T-helper 2 cell treated with Interferon-gamma antibody and Interleukin-4, amounts not matched to agents 100 ng/mL and 5 ng/mL, for 36 hours (primary cell): ENCODE data around the gene CHURC1. TPM values are rescaled to one million over a fixed set of nuclear protein-coding genes. Genes with fewer than 3 reads are reported as not detected.

ENCODE experiments used
- intact Hi-C: fragments of 100-400 bp; cut with micrococcal nuclease; formaldehyde crosslinking; loops from one replicate; pipeline ENCODE4 v1.15.1; 2023
- total RNA-seq: library from RNA; stranded (reverse); gene quantifications from 2 replicates; pipeline ENCODE4 v1.2.3, GENCODE V29; 2022

CHURC1 gene
- 72.9 and 73.6 TPM in 2 replicates for total RNA-seq

GRCh38 chr14:64914237-64915028 lies at the start of gene CHURC1:
Gene CHURC1, plus strand, starts transcription at chr14:64914455. Its CDS starts 41 bp downstream, at chr14:64914496.
- intact Hi-C loops = loop anchor here (1.0 to 10.0 kb wide), 7 partner anchors 14 to 1272 kb away; partner anchors contain the start of genes FNTB, HSPA2, MAX and PPP1R36

- intact Hi-C loops = no loop called here
Observed at GRCh38 chr14:64865109-64865508, 49.1 kb upstream of the CHURC1 start.

GRCh38 chr14:64865992-64866391 lies 48.3 kb upstream of the CHURC1 start:
- intact Hi-C loops = no loop called here

GRCh38 chr14:64867182-64867581 lies 47.1 kb upstream of the CHURC1 start:
- intact Hi-C loops = no loop called here

DNA sequence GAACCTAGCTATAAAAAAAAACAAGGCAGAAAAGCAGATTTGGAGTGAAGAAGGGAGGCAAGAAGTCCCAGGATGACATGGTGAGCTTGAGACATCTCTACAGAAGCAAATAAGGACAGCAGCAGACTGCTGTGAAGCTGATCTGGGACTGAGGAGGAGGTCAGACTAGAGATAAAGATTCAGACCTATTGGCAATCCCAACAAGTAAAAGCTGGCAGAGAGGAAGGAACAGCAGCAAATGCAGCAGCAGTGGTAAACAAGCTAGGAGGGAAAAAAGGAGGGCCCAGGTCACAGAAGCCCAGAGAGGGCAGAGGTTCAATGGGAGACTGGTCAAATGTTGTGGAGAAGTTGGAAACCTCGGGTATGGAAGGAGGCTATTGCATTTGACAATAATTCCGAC lies 45.9 kb upstream of the CHURC1 start:
- intact Hi-C loops = no loop called here

- intact Hi-C loops = no loop called here
Observed at GRCh38 chr14:64868841-64869240, 45.4 kb upstream of the CHURC1 start.

- intact Hi-C loops = no loop called here
Observed at GRCh38 chr14:64870160-64870559, 44.1 kb upstream of the CHURC1 start.

- intact Hi-C loops = no loop called here
Observed at GRCh38 chr14:64871344-64871743, 42.9 kb upstream of the CHURC1 start.

GRCh38 chr14:64873506-64874219 lies 40.6 kb upstream of the CHURC1 start:
- intact Hi-C loops = no loop called here

GRCh38 chr14:64875350-64875749 lies 38.9 kb upstream of the CHURC1 start:
- intact Hi-C loops = no loop called here

- intact Hi-C loops = no loop called here
Observed at GRCh38 chr14:64877846-64878245, 36.4 kb upstream of the CHURC1 start.

DNA sequence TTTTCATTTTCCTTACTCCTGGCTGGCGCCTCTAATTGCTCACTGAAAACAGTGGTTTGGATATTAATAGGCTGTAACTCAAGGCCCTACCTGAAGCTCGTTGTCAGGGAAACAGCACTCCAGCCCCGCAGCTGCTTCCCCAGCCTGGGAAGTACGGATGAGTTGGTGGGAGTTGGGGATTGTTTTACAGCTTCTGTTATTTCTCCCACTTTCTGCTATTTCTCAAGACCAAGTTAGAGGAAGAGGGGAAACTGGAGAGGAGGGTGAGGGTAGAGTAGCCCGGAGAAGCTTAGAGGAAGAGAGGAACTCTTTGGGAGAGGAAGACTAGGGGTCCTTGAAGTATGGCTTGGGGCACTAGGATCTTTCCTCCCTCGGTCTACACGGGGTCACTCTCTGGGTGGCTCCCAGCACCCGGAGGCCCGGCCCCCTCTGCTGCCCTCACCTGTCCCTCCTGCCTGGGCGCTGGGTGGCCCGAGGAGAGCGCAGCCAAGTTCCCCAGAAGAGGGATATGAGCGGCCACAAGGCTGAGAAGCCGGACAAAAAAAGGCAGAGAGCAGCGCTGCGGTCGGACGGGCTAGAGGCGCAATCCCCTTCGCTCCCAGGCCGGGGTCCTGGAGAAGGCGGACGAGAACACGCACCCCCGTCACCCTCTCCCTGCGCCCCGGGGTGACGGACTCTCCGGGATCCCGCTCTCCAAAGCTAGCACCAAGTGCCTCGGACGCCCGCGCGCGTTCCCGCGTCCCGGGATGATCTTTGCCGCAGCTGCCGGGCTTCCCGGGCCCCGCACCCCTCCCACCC lies 35.2 kb upstream of the CHURC1 start:
- intact Hi-C loops = no loop called here

- intact Hi-C loops = loop anchor here (1.0 kb wide), 1 partner anchor 35 kb away; the partner anchor contains the start of gene CHURC1
Observed at GRCh38 chr14:64879635-64880220, 34.5 kb upstream of the CHURC1 start, which contains the start of gene SPTB. Gene SPTB, minus strand, starts transcription at chr14:64879907. Its CDS starts 56,813 bp downstream, at chr14:64823094.

DNA sequence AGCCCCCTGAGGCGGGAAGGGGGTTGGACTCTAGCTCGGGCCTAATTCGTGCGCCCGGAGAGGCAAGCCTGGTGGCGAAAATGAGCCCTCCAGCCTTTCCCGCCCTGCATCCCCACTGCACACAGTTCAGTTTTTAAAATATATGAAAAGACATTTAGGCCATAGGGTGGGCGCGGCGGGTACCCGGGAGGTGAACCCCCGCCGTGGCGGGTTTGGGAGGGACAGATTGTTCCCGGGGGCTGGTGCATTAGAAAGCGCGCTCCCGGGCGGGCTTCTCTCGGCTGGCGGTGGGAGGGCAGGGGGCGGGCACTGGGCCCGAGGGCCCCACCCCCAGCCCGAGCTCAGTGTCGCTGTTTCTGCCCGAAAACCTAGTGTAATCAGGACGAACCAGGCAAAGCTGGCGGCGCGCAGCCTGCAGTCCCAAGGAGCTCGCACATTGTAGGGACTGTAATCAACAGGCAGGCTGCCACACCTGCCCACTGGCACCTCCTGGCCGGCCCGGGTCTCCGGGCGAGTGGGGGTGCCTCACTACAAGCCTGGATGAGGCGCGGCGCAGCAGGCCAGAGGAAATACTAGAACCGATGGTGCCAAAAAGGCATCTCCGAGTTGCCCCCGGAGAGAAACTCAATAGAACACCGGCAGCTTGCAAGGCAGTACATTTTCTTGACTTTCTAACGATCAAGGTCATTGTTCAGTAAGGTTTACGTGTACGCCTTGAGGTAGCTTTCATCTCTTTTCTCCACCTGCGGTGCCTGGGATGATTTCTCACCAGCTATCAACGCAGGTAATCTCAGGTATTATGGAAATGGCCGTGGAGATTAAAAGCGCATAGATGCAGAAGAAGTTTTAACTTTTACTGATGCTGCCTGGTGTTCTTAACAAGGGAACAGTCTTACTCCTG lies 33.8 kb upstream of the CHURC1 start:
- intact Hi-C loops = loop anchor here (1.0 kb wide), 1 partner anchor 34 kb away; the partner anchor contains the start of gene CHURC1

DNA sequence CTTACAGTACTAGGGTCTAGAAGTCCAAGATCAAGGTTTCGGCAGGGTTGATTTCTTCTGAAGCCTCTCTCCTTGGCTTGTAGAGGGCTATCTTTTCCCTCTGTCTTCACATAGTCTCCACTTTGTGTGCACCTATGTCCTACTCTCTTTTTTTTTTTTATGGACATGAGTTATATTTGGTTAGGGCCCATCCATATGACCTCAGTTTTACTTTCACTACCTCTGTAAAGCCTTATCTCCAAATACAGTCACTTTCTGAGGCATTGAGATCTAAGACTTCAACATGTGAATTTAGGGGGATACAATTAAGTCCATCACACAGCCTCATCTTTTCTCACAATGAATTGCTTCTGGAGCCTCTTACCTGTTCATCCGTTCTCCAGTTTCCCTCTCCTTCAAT lies 28.7 kb upstream of the CHURC1 start:
- intact Hi-C loops = no loop called here

DNA sequence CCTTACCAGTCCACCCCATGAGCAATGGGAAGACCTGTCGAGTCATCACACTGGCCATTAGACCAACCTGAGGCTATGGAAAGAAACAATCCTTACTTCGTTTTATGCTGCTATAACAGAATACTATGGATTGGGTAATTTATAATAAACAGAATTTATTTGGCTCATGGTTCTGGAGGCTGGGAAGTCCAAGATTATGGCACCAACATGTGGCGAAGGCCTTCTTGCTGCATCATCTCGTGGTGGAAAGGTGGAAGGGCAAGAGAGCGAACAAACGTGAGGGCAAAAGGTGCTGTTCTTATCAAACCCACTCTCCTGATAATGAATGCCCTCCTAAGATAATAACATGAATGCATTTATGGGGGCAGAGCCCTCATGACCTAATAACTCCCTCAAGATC lies 24.9 kb upstream of the CHURC1 start:
- intact Hi-C loops = no loop called here

GRCh38 chr14:64891173-64891838 lies 22.9 kb upstream of the CHURC1 start:
- intact Hi-C loops = loop anchor here (5.0 kb wide), 2 partner anchors 69 to 219 kb away; no protein-coding TSS in a partner anchor

DNA sequence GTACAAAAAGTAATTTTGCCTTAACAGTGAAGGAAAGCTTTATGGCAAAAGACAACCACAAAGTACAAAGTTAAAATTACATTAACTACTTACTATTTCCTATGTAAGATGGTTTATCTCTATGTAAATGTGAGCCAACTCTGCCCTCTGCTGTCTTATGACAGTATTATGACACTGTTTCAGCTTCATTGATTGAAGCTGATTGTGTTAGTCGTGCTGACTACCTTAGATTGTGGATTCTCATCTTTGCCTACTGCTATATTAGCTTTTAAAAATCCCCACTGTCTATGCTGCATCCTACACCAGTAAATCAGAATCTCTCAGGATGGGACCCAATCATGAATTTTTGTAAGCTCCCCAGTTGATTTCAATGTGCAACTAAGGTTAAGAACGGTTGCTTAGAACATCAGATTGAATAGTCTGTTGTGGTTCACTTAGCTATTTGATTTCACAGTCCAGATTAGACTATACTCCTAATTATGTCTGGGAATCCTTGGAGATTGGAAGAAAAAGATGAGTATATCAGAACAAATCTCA lies 22.3 kb upstream of the CHURC1 start:
- intact Hi-C loops = loop anchor here (5.0 kb wide), 2 partner anchors 70 to 220 kb away; no protein-coding TSS in a partner anchor

DNA sequence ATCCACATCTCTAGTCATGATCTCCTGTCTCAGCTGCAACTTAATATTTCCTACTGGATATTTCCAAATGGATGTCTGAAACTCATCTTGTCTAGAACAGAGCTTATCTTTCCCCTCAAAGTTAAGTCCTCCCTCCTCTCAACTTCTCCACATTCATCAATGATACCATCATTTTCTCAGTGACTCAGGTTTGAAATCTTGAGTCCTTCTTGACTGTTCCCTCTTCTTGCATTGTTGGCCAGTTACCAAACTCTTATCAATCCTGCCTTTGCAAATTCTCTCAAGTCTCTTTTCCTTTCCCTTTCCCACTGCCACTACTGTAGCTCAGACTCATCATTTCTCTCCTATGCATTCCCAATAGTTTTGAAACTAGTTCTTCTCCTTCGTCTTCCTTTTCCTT lies 14.3 kb upstream of the CHURC1 start:
- intact Hi-C loops = no loop called here
